ENCODE measurements around the gene PIM1.

GRCh38 chr6:37142050-37142614, 27.8 kb upstream of the PIM1 start:
- no peak for TF ChIP-seq POLR2A (IDR thresholded peaks at IDR 0.05; ENCODE audit: low read depth, low read length)
- no peak for TF ChIP-seq TAF1 (IDR thresholded peaks at IDR 0.05; ENCODE audit: low read depth, low read length)
